IPS-NIHi7 (cell line): ENCODE measurements around the gene GPR89A.
"Not testable (repeated sequence)": the region's sequence is repeated elsewhere in the genome, so short reads cannot be mapped to it uniquely, and the experiment has no call there.

Experiments
- DNase-seq: peaks from one replicate; pipeline ENCODE4 v3.0.0; 2012; ENCODE audit warnings: mixed read lengths; ENCODE audit errors: extremely low spot score

GPR89A gene

GRCh38 chr1:145607833-145608733, at the start of gene GPR89A:
Gene GPR89A, plus strand, starts transcription at chr1:145607988. Its CDS starts 146 bp downstream, at chr1:145608134.
- peak; percentile 84 for DNase-seq

- not testable (repeated sequence) for DNase-seq
These were observed 21.0 kb upstream of the GPR89A start for GRCh38 chr1:145586820-145587219.

- not testable (repeated sequence) for DNase-seq
These were observed 17.0 kb upstream of the GPR89A start for GRCh38 chr1:145590806-145591205.

GRCh38 chr1:145592347-145592746, 15.4 kb upstream of the GPR89A start:
- not testable (repeated sequence) for DNase-seq

GRCh38 chr1:145595421-145595820, 12.4 kb upstream of the GPR89A start:
- DNase-seq = not testable (repeated sequence)

- DNase-seq = not testable (repeated sequence)
These were observed 11.6 kb upstream of the GPR89A start for GRCh38 chr1:145596236-145596635.

GRCh38 chr1:145599426-145599825, 8.4 kb upstream of the GPR89A start:
- DNase-seq = not testable (repeated sequence)

GRCh38 chr1:145601593-145601992, 6.2 kb upstream of the GPR89A start:
- no peak for DNase-seq

- not testable (repeated sequence) for DNase-seq
These were observed 948 bp upstream of the GPR89A start for GRCh38 chr1:145606840-145607239.

- DNase-seq = not testable (repeated sequence)
These were observed 499 bp upstream of the GPR89A start for GRCh38 chr1:145607289-145607688.

- DNase-seq = not testable (repeated sequence)
These were observed 3.0 kb downstream of the GPR89A start for GRCh38 chr1:145610744-145611143.

- not testable (repeated sequence) for DNase-seq
These were observed 12.3 kb downstream of the GPR89A start for GRCh38 chr1:145620073-145620472.

GRCh38 chr1:145622177-145622576, 14.4 kb downstream of the GPR89A start:
- not testable (repeated sequence) for DNase-seq

- DNase-seq = not testable (repeated sequence)
These were observed 28.4 kb downstream of the GPR89A start for GRCh38 chr1:145636237-145636636.

- not testable (repeated sequence) for DNase-seq
These were observed 34.1 kb downstream of the GPR89A start for GRCh38 chr1:145641886-145642285.

- DNase-seq = not testable (repeated sequence)
These were observed 36.2 kb downstream of the GPR89A start for GRCh38 chr1:145643990-145644389.

GRCh38 chr1:145656245-145656943, 48.6 kb downstream of the GPR89A start:
- not testable (repeated sequence) for DNase-seq

GRCh38 chr1:145662502-145662901, 54.7 kb downstream of the GPR89A start:
- DNase-seq = not testable (repeated sequence)

GRCh38 chr1:145665015-145665414, 57.2 kb downstream of the GPR89A start:
- DNase-seq = not testable (repeated sequence)

GRCh38 chr1:145670995-145671745, 63.4 kb downstream of the GPR89A start:
- DNase-seq = not testable (repeated sequence)

- DNase-seq = not testable (repeated sequence)
These were observed 65.4 kb downstream of the GPR89A start for GRCh38 chr1:145673217-145673616.

GRCh38 chr1:145684858-145685257, 77.1 kb downstream of the GPR89A start:
- not testable (repeated sequence) for DNase-seq
